ENCODE data around the gene DMD. TPM values are rescaled to one million over a fixed set of nuclear protein-coding genes. Genes with fewer than 3 reads are reported as not detected.

The DMD gene
- total RNA-seq, 4 donors from 2014 or later, result 2.2 to 26.7 (median 7.8) TPM

DNA sequence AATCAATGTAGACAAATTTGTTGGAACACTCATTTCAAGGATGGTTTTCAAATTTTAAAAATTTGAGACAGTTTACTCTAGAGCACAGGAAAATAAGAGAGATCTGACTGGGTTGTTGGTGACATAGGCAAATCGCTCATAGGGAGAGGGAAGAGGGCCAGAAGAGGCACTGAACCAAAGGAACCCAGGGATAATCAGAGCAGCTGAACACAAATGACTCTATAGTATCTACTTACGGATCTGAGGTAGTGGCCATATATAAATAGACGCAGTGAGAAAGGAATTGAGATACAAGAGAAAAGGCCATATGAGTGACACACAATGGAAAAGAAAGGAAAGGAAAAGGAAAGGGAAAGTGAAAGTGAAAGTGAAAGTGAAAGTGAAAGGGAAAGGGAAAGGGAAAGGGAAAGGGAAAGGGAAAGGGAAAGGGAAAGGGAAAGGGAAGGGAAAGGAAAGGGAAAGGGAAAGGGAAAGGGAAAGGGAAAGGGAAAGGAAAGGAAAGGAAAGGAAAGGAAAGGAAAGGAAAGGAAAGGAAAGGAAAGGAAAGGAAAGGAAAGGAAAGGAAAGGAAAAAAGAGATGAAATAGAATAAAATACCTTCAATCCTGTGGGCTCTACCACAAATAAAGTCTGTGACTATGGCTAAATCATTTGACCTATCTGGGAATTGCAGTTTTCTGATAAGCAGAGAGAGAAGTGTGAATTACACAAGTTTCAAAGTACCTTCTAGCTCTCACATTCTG is 759.2 kb downstream of the DMD start:
- Histone ChIP-seq H3K27ac (no peak overlapping the region), H3K27me3 (no peaks in the 10 kb centered on the region), H3K4me3 (no peak overlapping the region), H3K4me1 (no peaks in the 10 kb centered on the region), H3K36me3 (no peaks in the 10 kb centered on the region), H3K9me3 (no peaks in the 10 kb centered on the region)
- no peak for DNase-seq
- intact Hi-C loops (cut with DNase I), result no loop called here
- 60 to 92% methylated on average over 3 of the region's 3 CpGs for WGBS, 2 donors
- TF ChIP-seq, protein P1, sequence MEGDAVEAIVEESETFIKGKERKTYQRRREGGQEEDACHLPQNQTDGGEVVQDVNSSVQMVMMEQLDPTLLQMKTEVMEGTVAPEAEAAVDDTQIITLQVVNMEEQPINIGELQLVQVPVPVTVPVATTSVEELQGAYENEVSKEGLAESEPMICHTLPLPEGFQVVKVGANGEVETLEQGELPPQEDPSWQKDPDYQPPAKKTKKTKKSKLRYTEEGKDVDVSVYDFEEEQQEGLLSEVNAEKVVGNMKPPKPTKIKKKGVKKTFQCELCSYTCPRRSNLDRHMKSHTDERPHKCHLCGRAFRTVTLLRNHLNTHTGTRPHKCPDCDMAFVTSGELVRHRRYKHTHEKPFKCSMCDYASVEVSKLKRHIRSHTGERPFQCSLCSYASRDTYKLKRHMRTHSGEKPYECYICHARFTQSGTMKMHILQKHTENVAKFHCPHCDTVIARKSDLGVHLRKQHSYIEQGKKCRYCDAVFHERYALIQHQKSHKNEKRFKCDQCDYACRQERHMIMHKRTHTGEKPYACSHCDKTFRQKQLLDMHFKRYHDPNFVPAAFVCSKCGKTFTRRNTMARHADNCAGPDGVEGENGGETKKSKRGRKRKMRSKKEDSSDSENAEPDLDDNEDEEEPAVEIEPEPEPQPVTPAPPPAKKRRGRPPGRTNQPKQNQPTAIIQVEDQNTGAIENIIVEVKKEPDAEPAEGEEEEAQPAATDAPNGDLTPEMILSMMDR (IDR thresholded peaks at IDR 0.05), result no peak
- no peak for TF ChIP-seq POLR2A (IDR thresholded peaks at IDR 0.05)

DNA sequence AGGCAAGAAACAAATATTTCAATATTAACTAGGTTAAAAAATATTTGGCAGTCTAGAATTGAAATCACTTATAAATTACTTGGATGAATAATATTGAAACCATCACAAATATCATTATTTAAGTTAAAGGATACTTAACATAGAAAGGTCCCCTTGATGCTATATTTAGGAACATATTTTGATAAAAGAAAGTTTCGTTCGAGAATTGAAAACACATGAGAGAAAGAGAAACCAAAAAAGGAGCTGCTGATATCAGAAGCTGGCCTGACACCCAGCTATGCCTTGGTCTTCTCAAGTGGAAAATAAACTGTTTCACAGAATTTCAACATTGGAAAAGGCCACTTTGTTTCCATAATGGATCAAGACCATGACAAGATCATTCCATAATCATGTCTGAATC is 762.4 kb downstream of the DMD start:
- intact Hi-C loops (cut with DNase I), result no loop called here
- Histone ChIP-seq H3K27ac (no peak overlapping the region), H3K27me3 (no peaks in the 10 kb centered on the region), H3K36me3 (no peaks in the 10 kb centered on the region), H3K9me3 (no peaks in the 10 kb centered on the region), H3K4me3 (no peak overlapping the region), H3K4me1 (no peaks in the 10 kb centered on the region)
- 57 to 63% methylated on average over 2 of the region's 2 CpGs for WGBS, 2 donors
- DNase-seq, result no peak
- TF ChIP-seq, protein P1 (IDR thresholded peaks at IDR 0.05), result no peak
- TF ChIP-seq POLR2A (IDR thresholded peaks at IDR 0.05), result no peak

DNA sequence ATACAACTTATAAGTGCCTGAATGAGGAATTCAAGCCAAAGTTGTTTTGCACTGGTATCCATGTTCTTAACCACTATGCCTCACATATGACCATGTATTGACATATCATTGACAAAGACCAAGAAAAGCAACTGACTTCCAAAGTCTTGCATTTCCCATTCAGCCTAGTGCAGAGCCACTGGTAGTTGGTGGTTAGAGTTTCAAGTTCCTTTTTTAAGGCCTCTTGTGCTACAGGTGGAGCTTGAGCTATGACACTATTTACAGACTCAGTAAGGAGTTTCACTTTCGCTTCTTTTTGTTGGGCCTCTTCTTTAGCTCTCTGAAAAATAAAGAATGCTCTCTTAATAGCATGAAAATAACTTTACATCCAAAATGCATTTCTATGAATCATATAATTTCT is 763.0 kb downstream of the DMD start:
- TF ChIP-seq, protein P1 (IDR thresholded peaks at IDR 0.05), result no peak
- no peak for TF ChIP-seq POLR2A (IDR thresholded peaks at IDR 0.05)
- H3K4me1 ChIP-seq, result no peaks in the 10 kb centered on the region
- 36 to 71% methylated on average over 1 of the region's 1 CpG for WGBS, 2 donors
- DNase-seq, result no peak
- H3K27me3 ChIP-seq, result no peaks in the 10 kb centered on the region
- no peak overlapping the region for H3K4me3 ChIP-seq
- H3K9me3 ChIP-seq, result no peaks in the 10 kb centered on the region
- intact Hi-C loops (cut with DNase I), result no loop called here
- no peaks in the 10 kb centered on the region for H3K36me3 ChIP-seq
- no peak overlapping the region for H3K27ac ChIP-seq

DNA sequence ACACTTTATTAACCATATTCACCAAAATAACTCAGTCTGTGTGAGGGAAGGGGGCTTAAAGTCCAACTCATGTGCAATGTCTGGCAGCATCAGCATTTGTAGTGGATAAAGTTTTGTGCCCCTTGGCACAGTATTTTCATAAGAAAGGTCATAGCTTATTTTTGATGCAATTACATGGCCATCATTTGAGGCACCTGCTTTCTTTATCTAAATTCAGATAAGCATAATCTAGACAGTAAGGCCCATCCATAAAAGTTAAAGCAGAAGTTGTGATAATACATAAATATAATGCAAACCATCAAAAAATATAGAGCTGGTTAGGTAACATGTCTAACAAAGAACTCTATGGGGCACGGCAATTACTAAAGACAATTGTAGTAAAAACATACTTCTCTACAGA is 763.7 kb downstream of the DMD start:
- Histone ChIP-seq H3K9me3 (no peaks in the 10 kb centered on the region), H3K27ac (no peak overlapping the region), H3K27me3 (no peaks in the 10 kb centered on the region), H3K4me3 (no peak overlapping the region), H3K36me3 (no peaks in the 10 kb centered on the region), H3K4me1 (no peaks in the 10 kb centered on the region)
- intact Hi-C loops (cut with DNase I), result no loop called here
- TF ChIP-seq POLR2A (IDR thresholded peaks at IDR 0.05), result no peak
- TF ChIP-seq, protein P1 (IDR thresholded peaks at IDR 0.05), result no peak
- no peak for DNase-seq
- WGBS, 2 donors, result 88 to 93% methylated on average over 1 of the region's 1 CpG

DNA sequence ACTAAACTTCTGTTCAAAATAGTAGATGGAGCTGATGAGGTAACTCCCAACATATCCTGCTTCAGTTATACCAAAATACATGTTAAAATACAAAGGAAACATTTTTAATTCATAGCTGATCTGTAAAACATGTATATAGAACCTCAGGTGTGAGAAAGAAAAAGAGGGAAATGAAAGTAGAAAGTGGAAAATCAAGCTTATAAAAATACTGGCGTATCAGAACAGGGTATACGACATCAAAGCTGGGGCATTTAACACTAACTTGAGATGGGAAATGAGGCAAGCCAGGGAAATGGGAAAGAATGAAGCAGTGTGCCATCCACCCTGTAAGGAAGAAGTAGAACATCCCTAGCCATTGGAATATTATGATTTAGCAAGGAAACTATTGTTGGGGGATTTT is 767.5 kb downstream of the DMD start:
- intact Hi-C loops (cut with DNase I), result no loop called here
- Histone ChIP-seq H3K36me3 (no peaks in the 10 kb centered on the region), H3K27me3 (no peaks in the 10 kb centered on the region), H3K9me3 (no peaks in the 10 kb centered on the region), H3K27ac (no peak overlapping the region), H3K4me3 (no peak overlapping the region), H3K4me1 (no peaks in the 10 kb centered on the region)
- DNase-seq, result no peak
- WGBS, 2 donors, result 62 to 89% methylated on average over 2 of the region's 2 CpGs
- no peak for TF ChIP-seq POLR2A (IDR thresholded peaks at IDR 0.05)
- TF ChIP-seq, protein P1 (IDR thresholded peaks at IDR 0.05), result no peak
